ENCODE measurements around the gene TRMT1L. TPM values are rescaled to one million over a fixed set of nuclear protein-coding genes. Genes with fewer than 3 reads are reported as not detected.
A peak's percentile ranks its signal among the peaks of the same experiment; 100 is the strongest.

TRMT1L gene
- polyA plus RNA-seq, 1 experiment, result 33.4 TPM

GRCh38 chr1:185151215-185151614 lies 5.5 kb downstream of the TRMT1L start:
- no peak for DNase-seq (ENCODE audit: low read depth, low spot score)
- no peak for TF ChIP-seq CTCF (IDR thresholded peaks at IDR 0.05; ENCODE audit: low read depth, low read length)
- Histone ChIP-seq H3K27me3 (ENCODE audit: control insufficient read depth, insufficient read depth, low read length) (no peaks in the 10 kb centered on the region), H3K4me3 (ENCODE audit: low read depth, low read length) (no peak overlapping the region), H3K9me3 (ENCODE audit: control insufficient read depth, insufficient read depth, low read length) (no peaks in the 10 kb centered on the region; the same call in 1 of the 2 replicates), H3K27ac (ENCODE audit: low read depth, low read length) (no peak overlapping the region)
- POLR2A ChIA-PET, result no interaction called here
- CTCF ChIA-PET, result interaction anchor here (1.4 kb wide), 1 partner anchor 19 kb away, joined by 6 read pairs; no protein-coding TSS in a partner anchor

DNA sequence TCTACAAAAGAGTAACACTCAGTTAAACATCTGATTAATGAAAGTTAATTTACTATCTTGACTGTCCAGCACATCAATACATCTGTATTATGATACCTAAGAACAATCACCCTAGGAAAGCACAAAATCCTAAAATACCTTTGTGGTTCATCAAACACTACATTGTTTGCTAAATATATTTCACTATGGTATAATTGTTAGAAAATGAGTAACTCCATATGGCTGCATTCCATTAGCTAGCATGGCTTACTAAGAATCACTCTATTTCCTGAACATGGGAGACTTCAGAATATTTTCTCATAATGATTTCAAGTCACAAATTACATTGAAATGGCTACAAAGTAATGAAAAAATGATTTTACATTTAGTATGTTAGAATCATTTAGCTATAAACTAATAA lies 12.5 kb downstream of the TRMT1L start:
- CTCF ChIA-PET, result interaction anchor here (0.6 to 1.6 kb wide), 4 partner anchors 14 to 339 kb away, joined by 3 to 7 read pairs (median 6); no protein-coding TSS in a partner anchor
- Histone ChIP-seq H3K9me3 (ENCODE audit: control insufficient read depth, insufficient read depth, low read length) (no peaks in the 10 kb centered on the region), H3K27me3 (ENCODE audit: control insufficient read depth, insufficient read depth, low read length) (no peaks in the 10 kb centered on the region), H3K4me3 (ENCODE audit: low read depth, low read length) (no peak overlapping the region), H3K27ac (ENCODE audit: low read depth, low read length) (no peak overlapping the region)
- peak; percentile 10 for DNase-seq (ENCODE audit: low read depth, low spot score)
- POLR2A ChIA-PET, result no interaction called here
- TF ChIP-seq CTCF (IDR thresholded peaks at IDR 0.05; ENCODE audit: low read depth, low read length), result no peak

DNA sequence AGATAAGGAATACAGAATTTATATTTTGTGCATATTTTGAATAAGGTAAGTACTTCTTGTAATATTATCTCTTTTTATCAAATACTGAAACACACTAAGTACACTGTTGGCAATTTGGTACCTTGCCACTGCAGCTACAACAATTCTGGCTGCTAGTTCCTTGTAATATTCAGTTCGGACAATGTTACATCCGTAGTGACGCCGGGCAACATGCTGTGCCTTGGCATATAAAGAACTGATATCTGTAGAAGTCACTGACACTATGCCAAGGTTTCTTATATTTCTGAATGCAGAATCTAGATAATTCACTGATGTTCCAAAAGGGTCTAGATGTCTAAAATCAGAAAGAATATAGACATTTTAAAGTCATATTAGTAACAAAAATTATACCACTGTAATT lies 17.5 kb downstream of the TRMT1L start:
- POLR2A ChIA-PET, result no interaction called here
- H3K27me3 ChIP-seq (ENCODE audit: control insufficient read depth, insufficient read depth, low read length), result no peaks in the 10 kb centered on the region
- no peak overlapping the region for H3K4me3 ChIP-seq (ENCODE audit: low read depth, low read length)
- no peak overlapping the region for H3K27ac ChIP-seq (ENCODE audit: low read depth, low read length)
- no peaks in the 10 kb centered on the region for H3K9me3 ChIP-seq (ENCODE audit: control insufficient read depth, insufficient read depth, low read length)
- no peak for DNase-seq (ENCODE audit: low read depth, low spot score)
- CTCF ChIA-PET, result no interaction called here
- TF ChIP-seq CTCF (IDR thresholded peaks at IDR 0.05; ENCODE audit: low read depth, low read length), result no peak

DNA sequence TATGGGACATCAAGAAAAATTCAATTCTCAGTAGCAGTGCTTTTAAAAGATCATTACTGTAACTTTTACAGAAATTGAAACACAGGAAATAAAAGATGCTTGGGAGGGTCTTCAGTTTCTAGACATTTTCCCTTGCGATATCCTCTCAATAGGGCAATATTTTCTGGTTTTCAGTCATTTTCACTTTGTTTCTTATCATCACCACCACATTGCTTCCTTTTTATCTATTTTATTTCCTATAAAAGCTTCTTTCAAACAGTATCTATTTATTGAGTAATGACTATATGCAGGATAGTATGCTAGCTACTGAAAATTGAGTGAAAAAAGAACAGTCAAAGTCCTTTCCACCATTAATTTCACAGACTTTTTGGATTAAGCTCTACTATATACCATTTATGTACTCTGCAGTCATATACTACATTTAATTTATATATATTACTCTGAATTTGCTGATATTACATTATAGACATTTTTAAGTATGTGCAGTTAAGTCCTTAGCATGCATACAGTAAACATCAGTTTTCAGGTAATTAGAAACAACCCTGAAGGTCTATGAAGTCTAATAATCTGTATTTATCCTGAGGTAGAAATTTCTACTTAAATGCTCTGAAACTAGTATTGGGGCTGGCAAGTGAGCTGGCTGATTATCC lies 18.7 kb downstream of the TRMT1L start:
- ChIA-PET CTCF (interaction anchor here (1.5 kb wide), 1 partner anchor 32 kb away, joined by 4 read pairs; no protein-coding TSS in a partner anchor), POLR2A (no interaction called here)
- Histone ChIP-seq H3K27ac (ENCODE audit: low read depth, low read length) (no peak overlapping the region), H3K9me3 (ENCODE audit: control insufficient read depth, insufficient read depth, low read length) (peaks cover 2% of the 10 kb centered on the region; the same call in 1 of the 2 replicates), H3K4me3 (ENCODE audit: low read depth, low read length) (no peak overlapping the region), H3K27me3 (ENCODE audit: control insufficient read depth, insufficient read depth, low read length) (no peaks in the 10 kb centered on the region)
- DNase-seq (ENCODE audit: low read depth, low spot score), result no peak
- no peak for TF ChIP-seq CTCF (IDR thresholded peaks at IDR 0.05; ENCODE audit: low read depth, low read length)

- POLR2A ChIA-PET, result no interaction called here
Measured at GRCh38 chr1:185132534-185132933, 24.2 kb downstream of the TRMT1L start.

More at GRCh38 chr1:185132534-185132933, 24.2 kb downstream of the TRMT1L start:
- peaks cover 9% of the 10 kb centered on the region for H3K9me3 ChIP-seq (ENCODE audit: control insufficient read depth, insufficient read depth, low read length)
- CTCF ChIA-PET, result no interaction called here
- no peak for TF ChIP-seq CTCF (IDR thresholded peaks at IDR 0.05; ENCODE audit: low read depth, low read length)
- H3K4me3 ChIP-seq (ENCODE audit: low read depth, low read length), result no peak overlapping the region
- H3K27me3 ChIP-seq (ENCODE audit: control insufficient read depth, insufficient read depth, low read length), result no peaks in the 10 kb centered on the region
- DNase-seq (ENCODE audit: low read depth, low spot score), result no peak
- no peak overlapping the region for H3K27ac ChIP-seq (ENCODE audit: low read depth, low read length)
